ENCODE results near the gene EEA1.
"Not testable (repeated sequence)": the region's sequence is repeated elsewhere in the genome, so short reads cannot be mapped to it uniquely, and the experiment has no call there.

EEA1 gene

GRCh38 chr12:92928962-92929915, at the start of gene EEA1:
Gene EEA1 (minus strand): TSS chr12:92929295. CDS start chr12:92929066, 229 bp downstream.
- peak; percentile 96 to 97 for DNase-seq

DNA sequence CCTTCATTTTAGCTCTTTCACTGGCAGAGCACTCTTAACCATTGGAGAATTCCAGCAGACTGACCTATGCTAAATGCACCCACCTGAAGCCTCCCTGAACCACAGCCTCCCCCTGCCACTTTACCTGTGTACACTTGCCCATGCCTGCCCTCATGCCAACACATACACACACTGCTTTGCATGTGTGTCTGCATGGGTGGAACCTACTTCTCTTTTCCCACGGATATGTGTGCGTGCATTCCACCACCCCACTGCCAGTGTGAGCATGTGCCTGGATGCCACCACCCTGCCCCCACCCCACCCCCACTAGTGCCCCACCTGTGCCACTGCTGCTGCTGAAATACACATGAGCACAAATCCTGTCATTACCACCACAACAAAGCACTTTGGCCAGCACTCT, 49.5 kb upstream of the EEA1 start:
- DNase-seq, result no peak

GRCh38 chr12:92977326-92977725, 48.2 kb upstream of the EEA1 start:
- DNase-seq, result peak in 1 of 2 donors; percentile 11

GRCh38 chr12:92974759-92975158, 45.7 kb upstream of the EEA1 start:
- no peak for DNase-seq

GRCh38 chr12:92973614-92974013, 44.5 kb upstream of the EEA1 start:
- DNase-seq, result peak; percentile 67 to 68

DNA sequence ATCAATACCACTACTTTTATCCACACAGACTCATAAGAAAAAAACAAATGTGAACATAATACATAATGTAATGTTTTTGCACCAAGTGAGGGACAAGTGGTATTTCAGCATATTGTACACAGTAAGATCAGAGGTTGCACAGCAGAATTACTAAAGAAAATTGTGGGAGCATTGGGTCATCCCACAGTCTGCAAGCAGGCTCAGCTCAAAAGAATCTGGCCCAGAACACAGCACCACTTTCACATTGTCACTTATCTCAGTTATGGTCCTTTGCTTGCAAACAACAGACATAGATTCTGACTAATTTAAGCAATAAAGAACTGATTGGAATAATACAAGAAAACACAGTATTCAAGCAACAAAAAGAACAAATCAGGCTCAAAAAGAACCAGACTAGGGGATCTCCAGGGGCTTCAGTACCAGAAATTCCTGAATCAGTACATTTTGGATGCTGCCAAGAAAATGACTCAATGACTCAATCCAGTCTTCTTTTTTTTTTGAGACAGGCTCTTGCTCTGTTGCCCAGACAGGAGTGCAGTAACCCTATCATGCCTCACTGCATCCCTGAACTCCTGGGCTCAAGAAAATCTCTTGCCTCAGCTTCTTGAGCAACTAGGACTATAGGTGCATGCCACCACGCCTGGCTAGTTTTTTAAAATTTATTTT, 42.9 kb upstream of the EEA1 start:
- peak; percentile 16 to 46 for DNase-seq

DNA sequence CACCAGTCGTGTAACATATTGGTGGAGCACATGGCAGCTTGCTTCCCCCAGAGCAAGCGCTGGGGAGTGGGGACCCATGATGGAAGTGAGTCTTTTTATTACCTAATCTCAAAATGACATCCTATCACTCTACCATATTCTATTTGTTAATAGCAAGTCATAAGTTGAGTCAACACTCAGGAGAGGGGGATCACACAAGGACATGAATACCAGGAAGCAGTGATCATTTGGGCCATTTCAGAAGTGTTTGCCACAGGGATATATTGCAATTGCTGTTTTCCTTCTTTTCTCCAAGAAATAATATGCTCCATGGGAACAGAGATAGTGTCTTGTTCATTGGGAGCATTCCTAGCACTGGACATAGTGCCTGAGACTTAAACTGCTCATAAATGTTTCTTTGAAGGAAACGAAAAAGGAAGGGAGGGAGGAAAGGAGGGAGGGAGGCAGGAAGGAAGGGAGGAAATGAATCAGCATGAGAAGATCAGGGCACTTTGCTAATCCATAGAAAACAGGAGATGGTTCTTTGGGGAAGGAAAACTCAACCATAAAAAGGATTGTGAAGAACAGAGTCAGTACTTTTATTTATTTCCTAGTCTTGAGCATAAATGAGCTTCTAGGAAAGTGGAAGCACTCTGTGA, 39.2 kb upstream of the EEA1 start:
- peak; percentile 7 to 29 for DNase-seq

GRCh38 chr12:92964378-92964777, 35.3 kb upstream of the EEA1 start:
- DNase-seq, result not testable (repeated sequence)

- DNase-seq, result no peak
Observed at GRCh38 chr12:92961949-92962348, 32.9 kb upstream of the EEA1 start.

- DNase-seq, result peak in 1 of 2 donors; percentile 22
Observed at GRCh38 chr12:92955997-92956663, 27.0 kb upstream of the EEA1 start.

DNA sequence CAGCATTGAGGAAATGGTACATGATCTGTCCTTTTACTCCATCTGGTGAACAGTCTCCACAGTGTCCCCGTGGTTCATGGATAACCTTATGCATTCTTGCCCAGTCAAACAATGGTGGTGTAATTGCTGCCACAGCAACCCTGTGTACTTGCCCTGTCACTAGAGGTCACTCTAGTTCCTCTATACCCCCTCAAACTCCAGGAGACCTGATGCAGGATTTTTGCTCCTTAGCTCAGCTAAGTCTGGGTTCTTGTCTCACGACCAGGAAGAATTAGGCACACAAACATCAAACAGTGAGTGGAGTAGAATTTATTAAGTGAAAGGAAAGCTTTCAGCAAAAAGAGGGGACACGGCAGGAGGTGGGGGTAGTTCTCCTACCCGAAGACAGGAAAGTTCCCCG, 24.7 kb upstream of the EEA1 start:
- no peak for DNase-seq

DNA sequence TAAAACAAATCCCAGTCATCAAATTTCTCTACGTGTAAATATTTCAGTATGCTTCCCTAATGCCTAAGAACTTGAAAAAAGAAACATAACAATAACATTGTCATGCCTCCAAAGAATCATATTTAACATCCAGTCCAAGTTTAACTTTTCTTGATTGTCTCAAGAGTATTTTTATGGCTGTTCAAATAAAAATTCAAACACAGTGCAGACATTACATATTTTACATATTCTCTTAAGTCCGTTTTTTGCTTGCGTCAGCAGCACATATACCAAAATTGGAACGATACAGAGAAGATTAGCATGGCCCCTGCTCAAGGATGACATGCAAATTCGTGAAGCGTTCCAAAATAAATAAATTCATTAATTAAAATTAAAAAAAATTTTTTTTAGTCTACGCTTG, 23.3 kb upstream of the EEA1 start:
- DNase-seq, result no peak

DNA sequence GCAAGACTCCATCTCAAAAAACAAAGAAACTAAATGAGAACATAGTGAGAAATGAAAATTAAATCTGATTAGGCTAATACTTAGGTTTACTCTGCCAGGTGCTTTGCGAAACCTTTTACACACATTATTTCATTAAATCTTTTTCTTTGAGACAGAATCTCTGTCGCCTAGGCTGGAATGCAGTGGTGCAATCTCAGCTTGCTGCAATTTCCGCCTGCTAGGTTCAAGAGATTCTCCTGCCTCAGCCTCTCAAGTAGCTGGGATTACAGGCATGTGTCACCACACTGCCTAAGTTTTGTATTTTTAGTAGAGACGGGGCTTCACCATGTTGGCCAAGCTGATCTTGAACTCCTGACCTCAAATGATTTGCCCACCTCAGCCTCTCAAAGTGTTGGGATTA, 21.9 kb upstream of the EEA1 start:
- no peak for DNase-seq

DNA sequence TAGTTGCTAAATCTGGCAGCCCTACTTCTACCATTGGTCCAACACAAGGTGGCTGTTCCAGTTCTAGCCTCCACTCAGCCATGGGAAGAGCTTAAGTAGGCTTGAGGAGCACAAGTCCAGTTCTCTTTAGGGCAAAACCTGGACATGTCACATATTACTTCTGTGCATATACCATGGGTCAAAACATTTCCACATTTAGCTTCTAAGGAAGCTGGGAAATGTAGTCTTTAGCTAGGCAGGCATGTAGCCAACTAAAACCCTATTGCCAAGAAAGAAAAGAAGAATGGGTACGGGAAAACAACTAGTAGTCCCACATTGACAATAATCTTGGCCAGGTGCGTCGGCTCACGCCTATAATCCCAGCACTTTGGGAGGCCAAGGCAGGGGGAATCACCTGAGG, 20.9 kb upstream of the EEA1 start:
- no peak for DNase-seq

DNA sequence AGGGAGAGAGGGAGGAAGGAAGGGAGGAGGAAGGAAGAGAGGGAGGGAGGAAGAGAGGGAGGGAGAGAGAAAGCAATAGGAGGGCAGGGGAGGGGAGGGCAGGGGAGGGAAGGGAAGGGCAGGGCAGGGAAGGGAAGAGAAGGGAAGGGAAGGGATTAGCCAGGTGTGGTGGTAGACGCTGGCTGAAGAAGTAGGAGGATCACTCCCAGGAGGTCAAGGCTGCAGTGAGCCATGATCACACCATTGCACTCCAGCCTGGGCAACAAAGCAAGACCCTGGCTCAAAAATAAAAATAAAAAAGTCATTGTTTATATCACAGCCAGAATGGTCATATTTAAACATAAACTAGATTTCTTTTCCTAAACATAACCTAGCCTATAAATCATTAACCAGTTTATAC, 20.4 kb upstream of the EEA1 start:
- no peak for DNase-seq

DNA sequence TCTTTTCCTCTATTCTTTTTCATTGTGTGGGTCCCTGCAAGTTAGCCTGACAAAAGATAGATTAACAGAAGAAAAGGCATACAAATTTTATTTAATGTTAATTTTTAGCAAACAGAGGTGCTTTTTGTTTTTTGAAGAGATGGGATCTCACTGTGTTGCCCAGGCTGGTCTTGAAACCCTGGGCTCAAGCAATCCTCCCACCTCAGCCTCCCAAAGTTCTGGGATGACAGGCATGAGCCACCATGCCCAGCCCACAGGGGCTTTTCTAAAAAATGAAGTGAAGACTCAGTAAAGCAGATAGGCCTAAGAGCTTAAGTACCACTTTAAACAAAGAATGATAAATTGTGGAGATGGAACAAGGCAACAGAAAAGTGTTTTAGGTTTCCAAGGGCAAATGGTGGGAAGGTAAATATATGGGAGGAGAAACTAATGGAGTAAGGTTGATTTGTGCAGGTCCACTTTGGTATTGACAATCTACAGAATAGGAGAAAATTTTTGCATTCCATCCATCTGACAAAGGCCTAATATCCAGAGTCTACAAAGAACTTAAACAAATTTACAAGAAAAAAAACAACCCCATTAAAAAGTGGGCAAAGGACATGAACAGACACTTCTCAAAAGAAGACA, 18.6 kb upstream of the EEA1 start:
- DNase-seq, result no peak

DNA sequence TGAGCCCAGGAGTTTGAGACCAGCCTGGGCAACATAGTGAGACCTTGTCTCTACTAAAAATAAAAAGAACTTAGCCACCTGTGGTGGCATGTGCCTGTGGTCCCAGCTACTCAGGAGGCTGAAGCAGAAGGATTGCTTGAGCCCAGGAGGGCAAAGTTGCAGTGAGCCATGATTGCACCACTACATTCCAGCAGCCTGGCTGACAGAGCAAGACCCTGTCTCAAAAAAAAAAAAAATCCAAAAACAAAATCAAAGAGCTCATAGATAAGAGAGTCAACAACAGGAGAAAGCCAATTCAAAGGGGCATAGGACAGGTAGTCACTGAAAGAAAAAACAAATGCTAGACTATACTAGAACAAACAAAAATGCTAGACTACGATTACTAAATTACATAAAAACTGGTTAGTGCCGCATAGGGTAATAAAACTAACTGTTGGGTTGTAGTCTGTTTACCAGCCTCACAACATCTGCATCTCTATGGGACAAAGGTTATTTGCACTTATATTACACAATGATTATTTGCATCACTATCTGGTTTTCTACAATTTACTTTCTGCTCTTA, 16.6 kb upstream of the EEA1 start:
- DNase-seq, result no peak

- DNase-seq, result no peak
Observed at GRCh38 chr12:92943482-92944250, 14.6 kb upstream of the EEA1 start.

DNA sequence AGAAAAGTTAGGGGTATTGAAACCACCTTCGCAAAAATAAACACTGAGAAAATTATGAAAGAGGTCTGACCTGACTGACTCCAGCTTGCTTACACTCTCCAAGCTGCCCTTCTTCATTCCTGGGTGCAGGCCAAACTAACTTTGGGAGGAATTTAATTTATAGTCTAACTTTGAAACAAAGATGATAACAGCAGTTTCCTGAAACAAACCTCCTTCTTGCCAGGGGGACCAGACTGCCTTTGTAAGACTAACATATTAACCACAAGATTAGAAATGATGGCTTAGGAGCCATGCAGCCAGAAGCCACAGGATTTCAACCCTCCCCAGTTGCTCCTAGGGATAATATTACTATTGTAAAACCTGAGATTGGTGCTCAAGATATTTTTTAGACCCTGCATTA, 13.8 kb upstream of the EEA1 start:
- no peak for DNase-seq

GRCh38 chr12:92939116-92939515, 10.0 kb upstream of the EEA1 start:
- DNase-seq, result no peak

- no peak for DNase-seq
Observed at GRCh38 chr12:92938638-92939037, 9.5 kb upstream of the EEA1 start.

Measured in inflammatory macrophage treated with lipopolysaccharide for 1 hour (primary cell).